GM23248 (cell line): ENCODE data around the gene TTC28.

Experiments
- EZH2 ChIP-seq: fragments of 200-600 bp; sonication (generic); IDR thresholded peaks from 2 replicates; pipeline ENCODE4 v1.6.1; 2018; ENCODE audit warnings: antibody characterized with exemption, mild to moderate bottlenecking; ENCODE audit not compliant: insufficient read depth, poor library complexity, severe bottlenecking
- EZH2phosphoT487 ChIP-seq: fragments of 200-600 bp; sonication (generic); IDR thresholded peaks from 2 replicates; pipeline ENCODE4 v1.6.1; 2018; ENCODE audit warnings: antibody characterized with exemption, moderate library complexity, mild to moderate bottlenecking, low read depth; ENCODE audit not compliant: insufficient read depth

DNA sequence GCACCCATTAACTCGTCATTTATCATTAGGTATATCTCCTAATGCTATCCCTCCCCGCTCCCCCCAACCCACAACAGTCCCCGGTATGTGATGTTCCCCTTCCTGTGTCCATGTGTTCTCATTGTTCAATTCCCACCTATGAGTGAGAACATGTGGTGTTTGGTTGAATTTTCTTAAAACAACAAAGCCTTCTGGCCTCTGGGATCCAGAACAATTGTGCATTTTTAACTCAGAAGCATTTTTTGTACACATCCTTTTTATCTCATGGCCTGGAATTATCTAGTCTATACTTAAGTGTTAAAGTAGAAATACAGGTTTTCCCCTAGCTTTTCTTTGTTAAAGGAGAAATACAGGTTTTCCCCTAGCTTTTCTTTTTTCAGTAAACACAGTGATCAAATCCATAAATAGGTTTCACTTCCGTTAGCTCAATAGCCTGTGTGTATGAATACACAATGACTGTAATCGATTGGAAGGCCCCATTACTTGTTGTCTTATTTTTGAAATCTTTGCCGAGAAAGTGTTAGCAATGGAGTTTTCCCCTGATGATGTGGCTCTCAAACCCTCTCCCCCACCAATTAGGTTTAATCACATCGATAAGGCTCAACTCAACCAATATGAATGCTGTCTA lies 635.0 kb downstream of the TTC28 start:
- no peak for TF ChIP-seq EZH2phosphoT487
- TF ChIP-seq EZH2, result no peak
